Body of pancreas (tissue), 4 donors: ENCODE measurements around the gene MICAL2. TPM values are rescaled to one million over a fixed set of nuclear protein-coding genes. Genes with fewer than 3 reads are reported as not detected.

ENCODE experiments used
- ATAC-seq: fragments of 150-250 bp; one replicate; pipeline ENCODE4 v1.9.1; 2016
- DNase-seq, 4 donors: peaks; one replicate each; pipeline ENCODE4 v3.0.0-alpha.2; 2019
- H3K27ac ChIP-seq, 4 donors: fragments of 200-600 bp; sonication (generic); 1 replicate in 3 of 4; 2 replicates in 1 of 4; pipeline versions ENCODE4 v1.5.1 to v1.6.1; 2016 to 2019; ENCODE audit warnings: mild to moderate bottlenecking in 1 of 4, mixed read lengths in 1 of 4, moderate library complexity in 1 of 4
- H3K27me3 ChIP-seq, 2 donors: fragments of 200-600 bp; sonication (generic); one replicate each; pipeline ENCODE4 v1.6.0; 2016; ENCODE audit warnings: mild to moderate bottlenecking in 1 of 2
- H3K36me3 ChIP-seq, 2 donors: fragments of 200-600 bp; sonication (generic); replicated peaks in 1 of 2; 2 replicates each; pipeline ENCODE4 v1.5.1; 2016; ENCODE audit warnings: low read depth in 2 of 2; ENCODE audit not compliant: insufficient read depth in 1 of 2
- H3K4me1 ChIP-seq: fragments of 200-600 bp; sonication (generic); one replicate; pipeline ENCODE4 v1.6.0; 2016
- H3K4me3 ChIP-seq, 2 donors: fragments of 200-600 bp; sonication (generic); 1 replicate in 1 of 2; 2 replicates in 1 of 2; pipeline ENCODE4 v1.5.1; 2016 to 2019
- H3K9me3 ChIP-seq, 3 donors: fragments of 200-600 bp; sonication (generic); 1 replicate in 2 of 3; 2 replicates in 1 of 3; pipeline ENCODE4 v1.5.1; 2016
- CTCF ChIP-seq, 7 experiments: fragments of 450-650 bp in 4 of 7; fragments of 200-600 bp in 3 of 7; sonication (generic) in 3 of 7; IDR thresholded peaks; one replicate each; pipeline ENCODE4 v1.5.1; 2016 to 2019; ENCODE audit warnings: antibody characterized with exemption in 7 of 7
- POLR2A ChIP-seq, 3 donors: fragments of 450-650 bp; IDR thresholded peaks; one replicate each; pipeline ENCODE4 v1.6.1; 2016; ENCODE audit warnings: antibody characterized with exemption in 3 of 3, mild to moderate bottlenecking in 2 of 3
- WGBS, 2 donors: methylation state at CpG; one replicate each; pipeline ENCODE4 v1.1.5; 2017; 5-methylcytosine and 5-hydroxymethylcytosine counted together
- intact Hi-C: fragments of 100-400 bp; cut with DNase I; formaldehyde crosslinking; loops from one replicate; pipeline ENCODE4 v1.15.1; 2023
- total RNA-seq, 2 donors: library from RNA; depleted of rRNA; stranded (reverse); fragments of >200 nt; gene quantifications; one replicate each; pipeline ENCODE4 v1.1.0, GENCODE V29; 2016

MICAL2 gene
- total RNA-seq, 2 donors from 2014 or later: 16.6 to 24.4 TPM

- Histone ChIP-seq H3K9me3 (no peaks in the 10 kb centered on the region), H3K27me3 (no peaks in the 10 kb centered on the region), H3K4me1 (peaks cover 12% of the 10 kb centered on the region), H3K27ac (no peak overlapping the region), H3K36me3 (no peaks in the 10 kb centered on the region), H3K4me3 (no peak overlapping the region)
- intact Hi-C loops: no loop called here
- no peak for TF ChIP-seq CTCF (IDR thresholded peaks at IDR 0.05)
- no peak for TF ChIP-seq POLR2A (IDR thresholded peaks at IDR 0.05)
- DNase-seq (no peak), ATAC-seq (no peak)
- 90% methylated on average over 4 of the region's 4 CpGs for WGBS, 2 donors
These were observed 50.7 kb downstream of the MICAL2 start for GRCh38 chr11:12161137-12161536.

DNA sequence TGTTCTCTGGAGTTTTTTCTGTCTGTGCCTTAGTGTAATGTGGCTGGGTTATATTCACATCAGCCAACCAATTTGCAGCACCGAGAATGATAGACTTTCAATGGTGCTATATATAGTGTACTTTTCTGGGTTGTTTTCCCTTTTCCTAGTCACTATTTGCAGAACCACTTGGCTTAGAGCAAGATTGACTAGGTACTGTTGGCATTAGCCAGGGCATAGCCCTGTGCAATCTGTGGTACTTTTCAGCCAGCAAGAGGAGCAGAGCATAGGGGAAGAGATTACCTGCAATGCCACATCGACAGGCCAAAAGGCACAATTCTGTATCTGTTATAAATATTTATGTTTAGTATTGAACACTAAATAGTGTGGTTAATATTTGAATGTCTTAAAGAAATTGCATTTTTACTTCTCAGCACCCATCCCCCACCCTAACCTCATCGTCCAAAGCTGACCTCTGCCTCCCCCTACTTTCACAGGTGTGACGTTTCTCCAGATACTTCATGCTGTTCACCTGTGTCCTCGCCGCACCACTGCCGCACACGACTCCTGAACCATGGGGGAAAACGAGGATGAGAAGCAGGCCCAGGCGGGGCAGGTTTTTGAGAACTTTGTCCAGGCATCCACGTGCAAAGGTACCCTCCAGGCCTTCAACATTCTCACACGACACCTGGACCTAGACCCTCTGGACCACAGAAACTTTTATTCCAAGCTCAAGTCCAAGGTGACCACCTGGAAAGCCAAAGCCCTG lies 51.4 kb downstream of the MICAL2 start:
- DNase-seq (no peak), ATAC-seq (no peak)
- no peaks in the 10 kb centered on the region for H3K9me3 ChIP-seq
- no peak for TF ChIP-seq CTCF (IDR thresholded peaks at IDR 0.05)
- TF ChIP-seq POLR2A (IDR thresholded peaks at IDR 0.05): no peak
- no peaks in the 10 kb centered on the region for H3K27me3 ChIP-seq
- WGBS, 2 donors: 90 to 93% methylated on average over 12 of the region's 12 CpGs
- H3K36me3 ChIP-seq: no peaks in the 10 kb centered on the region
- H3K4me1 ChIP-seq: peaks cover 12% of the 10 kb centered on the region
- H3K27ac ChIP-seq: no peak overlapping the region
- intact Hi-C loops: no loop called here
- no peak overlapping the region for H3K4me3 ChIP-seq

GRCh38 chr11:12162652-12163051 lies 52.3 kb downstream of the MICAL2 start:
- ATAC-seq: no peak
- TF ChIP-seq CTCF (IDR thresholded peaks at IDR 0.05) (no peak), POLR2A (IDR thresholded peaks at IDR 0.05) (no peak)
- Histone ChIP-seq H3K27ac (no peak overlapping the region), H3K36me3 (no peaks in the 10 kb centered on the region), H3K27me3 (no peaks in the 10 kb centered on the region), H3K4me3 (no peak overlapping the region), H3K4me1 (peaks cover 12% of the 10 kb centered on the region), H3K9me3 (no peaks in the 10 kb centered on the region)
- 100% methylated on average over 1 of the region's 1 CpG for WGBS, 2 donors
- intact Hi-C loops: no loop called here
- DNase-seq: no peak

GRCh38 chr11:12163181-12163941 lies 53.0 kb downstream of the MICAL2 start:
- intact Hi-C loops: no loop called here
- Histone ChIP-seq H3K27ac (no peak overlapping the region), H3K27me3 (no peaks in the 10 kb centered on the region), H3K36me3 (no peaks in the 10 kb centered on the region), H3K4me1 (peaks cover 12% of the 10 kb centered on the region), H3K4me3 (no peak overlapping the region), H3K9me3 (no peaks in the 10 kb centered on the region)
- ATAC-seq: no peak
- TF ChIP-seq CTCF (IDR thresholded peaks at IDR 0.05) (no peak), POLR2A (IDR thresholded peaks at IDR 0.05) (no peak)
- no peak for DNase-seq
- 90 to 93% methylated on average over 13 of the region's 13 CpGs for WGBS, 2 donors
